ENCODE measurements around the gene SIGLEC11. TPM values are rescaled to one million over a fixed set of nuclear protein-coding genes. Genes with fewer than 3 reads are reported as not detected.
"Not testable (repeated sequence)": the region's sequence is repeated elsewhere in the genome, so short reads cannot be mapped to it uniquely, and the experiment has no call there.

The SIGLEC11 gene
- total RNA-seq, 1 donor from 2014 or later = not detected

DNA sequence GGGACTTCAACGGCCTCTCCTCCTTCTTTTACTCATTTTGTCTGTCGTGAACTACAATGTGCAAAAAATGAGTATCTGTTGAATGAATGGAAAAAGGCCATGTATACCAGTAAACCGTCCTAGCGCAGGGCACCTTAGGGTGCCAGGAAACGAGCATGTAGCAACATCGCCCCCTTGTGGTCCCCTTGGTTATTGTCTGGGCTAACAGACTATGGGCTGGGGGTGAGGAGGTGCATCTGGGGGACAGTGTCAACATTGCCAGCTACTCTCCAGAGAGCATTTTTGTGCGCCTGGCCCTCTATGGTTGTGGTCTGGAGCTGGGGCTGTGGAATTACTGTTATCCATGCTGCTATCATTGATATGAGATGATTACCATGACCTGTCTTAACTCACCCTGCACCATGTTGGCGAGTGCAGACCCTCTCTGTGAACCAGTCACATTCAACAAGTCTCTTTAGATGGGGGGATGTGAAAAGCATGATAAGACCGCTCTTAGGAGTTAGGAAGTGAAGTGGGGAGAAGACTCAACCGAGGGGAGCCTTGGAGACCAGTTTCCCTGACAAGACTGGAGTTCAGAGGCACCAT is 22.8 kb upstream of the SIGLEC11 start:
- no peak for DNase-seq (ENCODE audit: low read depth, low spot score)

DNA sequence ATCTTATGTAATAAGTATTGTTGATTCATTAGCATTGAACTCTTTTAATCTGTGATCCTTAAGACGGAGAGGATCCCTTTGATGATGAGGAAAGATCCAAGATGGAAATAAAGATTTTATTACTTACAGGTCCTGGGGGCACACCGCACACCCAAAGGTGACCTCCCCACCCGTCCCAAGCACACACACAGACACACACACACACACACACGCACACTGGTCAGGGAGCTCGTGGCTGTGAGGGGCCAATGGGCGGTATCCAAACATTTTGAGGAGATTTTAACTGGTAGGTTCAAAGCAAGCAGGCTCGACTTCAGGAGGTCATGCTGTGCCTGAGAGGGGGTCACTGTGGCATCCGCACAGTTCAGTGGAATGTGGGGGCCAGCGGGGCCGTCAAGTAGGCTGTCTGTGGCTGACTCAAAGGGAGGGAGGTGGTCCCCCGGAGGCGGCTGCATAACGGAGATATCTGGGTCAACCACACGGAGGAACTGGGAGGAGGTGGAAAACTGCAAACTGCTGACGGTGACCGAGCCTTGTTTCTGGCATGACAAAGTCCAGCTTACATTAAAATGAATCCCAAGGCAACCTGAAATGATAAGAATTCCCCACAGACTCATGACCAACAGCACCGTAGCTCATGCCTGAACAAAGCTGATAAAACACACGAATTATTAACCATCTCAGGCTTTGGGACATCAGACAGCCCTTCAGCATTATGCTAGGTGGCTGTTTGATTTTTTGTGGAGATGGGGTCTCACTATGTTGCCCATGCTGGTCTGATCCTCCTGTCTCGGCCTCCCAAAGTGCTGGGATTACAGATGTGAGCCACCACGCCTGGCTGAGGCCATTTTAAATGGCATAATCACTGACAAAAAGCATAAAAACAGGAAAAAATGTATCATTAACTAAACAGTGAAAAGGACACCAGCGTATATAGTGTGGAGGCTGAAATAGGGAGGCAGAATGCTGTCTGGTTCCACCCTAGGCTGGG is 20.9 kb upstream of the SIGLEC11 start:
- DNase-seq (ENCODE audit: low read depth, low spot score) = no peak

DNA sequence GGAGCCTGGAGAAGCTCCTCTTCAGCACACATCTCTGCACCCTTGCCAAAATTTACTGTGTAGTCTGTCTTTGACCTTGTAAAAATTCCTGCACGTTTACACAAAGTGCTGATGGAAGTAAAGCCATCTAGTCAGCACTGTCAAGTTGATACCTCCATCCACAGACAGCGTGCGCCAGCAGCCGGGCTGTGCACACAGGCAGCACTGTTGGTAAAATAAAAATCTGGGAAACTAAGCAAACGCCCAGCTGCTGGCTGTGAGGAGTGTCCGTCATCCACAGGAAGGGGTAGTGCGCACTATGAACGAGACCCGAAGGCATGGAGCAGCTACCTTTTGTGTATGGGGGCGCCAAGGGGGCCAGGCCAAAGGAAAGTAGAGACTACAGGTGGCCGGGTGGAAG is 17.4 kb upstream of the SIGLEC11 start:
- no peak for DNase-seq (ENCODE audit: low read depth, low spot score)

DNA sequence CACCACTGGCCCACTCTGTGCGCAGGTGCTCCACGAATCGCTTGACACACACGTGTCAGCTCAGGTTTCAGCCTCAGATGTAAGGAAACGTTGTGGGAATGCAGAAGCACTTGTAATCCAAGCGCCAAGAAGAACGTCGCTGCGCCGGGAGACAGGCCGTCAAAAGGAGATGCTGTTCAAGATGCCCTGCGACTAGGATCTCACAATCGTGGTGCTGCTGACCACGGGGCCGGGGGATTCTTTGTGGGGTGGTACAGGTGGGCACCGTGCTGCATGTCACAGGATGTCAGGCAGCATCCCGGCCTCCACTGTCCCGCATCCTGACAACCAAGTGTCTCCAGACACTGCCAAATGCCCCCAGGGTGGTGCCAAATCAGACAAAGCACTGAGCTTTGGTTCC is 16.9 kb upstream of the SIGLEC11 start:
- DNase-seq (ENCODE audit: low read depth, low spot score) = no peak

DNA sequence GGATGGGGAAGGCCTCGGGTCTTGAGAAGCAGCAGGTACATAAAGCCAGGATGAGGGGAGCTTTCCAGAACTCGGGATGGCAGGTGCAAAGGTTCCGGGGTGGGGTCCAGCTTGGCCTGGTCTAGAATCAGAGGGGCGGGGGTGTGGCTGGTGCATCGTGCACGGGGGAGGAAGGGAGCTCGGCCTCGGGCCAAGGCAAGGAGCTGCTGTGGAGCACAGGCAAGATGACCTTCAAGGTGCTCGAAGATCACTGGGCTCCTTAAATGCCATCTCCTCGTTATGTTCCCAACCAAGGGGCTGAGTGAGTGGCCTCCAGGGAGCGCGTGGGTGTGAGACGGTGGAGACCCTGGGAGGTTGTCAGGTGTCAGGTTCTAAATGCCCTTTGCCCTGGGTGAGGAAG is 16.1 kb upstream of the SIGLEC11 start:
- DNase-seq (ENCODE audit: low read depth, low spot score) = no peak

DNA sequence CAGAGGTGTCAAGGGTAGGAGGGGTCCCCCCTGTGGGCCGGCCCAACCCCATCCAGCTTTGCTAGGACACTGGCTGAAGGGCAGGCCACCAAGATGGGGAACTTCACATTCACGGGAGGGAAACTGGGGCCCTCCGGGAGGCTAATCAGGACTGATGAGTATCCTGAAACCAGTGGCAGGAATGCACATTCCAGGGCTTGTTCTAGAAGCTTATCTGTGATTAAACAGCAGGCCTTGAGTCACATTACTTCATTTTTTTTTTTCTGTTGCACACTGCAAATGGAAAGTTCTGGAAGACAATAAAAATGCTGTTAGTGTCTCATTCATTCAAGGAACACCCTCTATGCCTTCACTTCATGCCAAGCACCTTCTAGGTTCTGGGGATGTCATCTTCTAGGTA is 15.5 kb upstream of the SIGLEC11 start:
- no peak for DNase-seq (ENCODE audit: low read depth, low spot score)

DNA sequence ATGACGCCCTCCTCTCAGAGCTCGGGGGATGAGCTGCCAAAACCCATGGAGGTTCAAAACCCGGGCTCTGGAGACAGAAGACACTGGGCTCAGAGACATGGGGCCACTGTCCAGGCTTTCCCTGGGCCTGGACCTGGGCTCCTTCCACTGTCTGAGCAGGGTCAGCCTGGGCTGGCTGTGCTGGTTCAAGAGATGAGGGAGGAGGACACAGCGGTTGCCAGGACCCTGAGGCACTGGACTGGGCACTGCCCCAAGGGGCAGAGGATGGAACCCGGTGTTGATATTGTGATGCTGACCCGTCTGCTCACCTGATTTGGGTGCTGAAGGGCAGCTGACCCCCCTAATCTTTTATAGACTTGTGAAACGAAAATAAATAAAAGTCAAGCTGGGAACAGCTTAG is 14.1 kb upstream of the SIGLEC11 start:
- no peak for DNase-seq (ENCODE audit: low read depth, low spot score)

DNA sequence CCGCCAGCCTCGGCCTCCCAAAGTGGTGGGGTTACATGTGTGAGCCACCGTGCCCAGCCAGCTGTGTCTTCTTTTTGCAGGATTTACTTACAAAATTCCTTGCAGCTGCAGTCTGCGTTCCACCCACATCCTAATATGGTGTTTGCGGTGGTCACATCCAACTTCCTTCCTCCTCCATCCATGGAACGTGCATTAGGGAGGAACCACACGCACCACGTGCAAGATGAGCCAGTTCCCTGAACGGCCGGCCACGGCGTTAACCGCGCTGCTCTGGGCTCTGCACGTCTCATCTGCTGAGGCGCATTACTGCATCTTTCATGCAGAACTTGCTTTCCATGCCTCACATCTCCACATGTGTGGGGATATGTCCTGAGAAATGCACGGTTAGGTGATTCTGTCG is 13.0 kb upstream of the SIGLEC11 start:
- no peak for DNase-seq (ENCODE audit: low read depth, low spot score)

DNA sequence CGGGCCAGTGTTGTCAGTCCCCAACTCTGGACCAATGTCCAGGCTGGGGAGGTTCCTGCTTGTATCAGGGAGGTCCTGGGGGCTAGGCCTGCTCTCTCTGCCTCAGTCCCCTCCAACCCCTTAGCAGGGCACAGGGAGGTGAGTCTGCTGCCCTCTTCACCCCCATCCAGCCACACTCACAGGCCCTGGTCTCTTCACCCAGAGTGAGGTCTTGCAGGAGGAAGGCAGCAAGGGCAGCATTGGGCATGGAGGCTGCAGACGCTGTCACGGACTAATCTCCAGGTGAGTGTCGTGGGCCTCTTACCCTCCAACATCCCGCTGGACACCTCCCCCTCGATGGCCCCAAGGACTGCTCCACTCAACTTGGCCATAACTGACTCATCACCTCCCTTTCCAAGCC is 11.9 kb upstream of the SIGLEC11 start:
- no peak for DNase-seq (ENCODE audit: low read depth, low spot score)

DNA sequence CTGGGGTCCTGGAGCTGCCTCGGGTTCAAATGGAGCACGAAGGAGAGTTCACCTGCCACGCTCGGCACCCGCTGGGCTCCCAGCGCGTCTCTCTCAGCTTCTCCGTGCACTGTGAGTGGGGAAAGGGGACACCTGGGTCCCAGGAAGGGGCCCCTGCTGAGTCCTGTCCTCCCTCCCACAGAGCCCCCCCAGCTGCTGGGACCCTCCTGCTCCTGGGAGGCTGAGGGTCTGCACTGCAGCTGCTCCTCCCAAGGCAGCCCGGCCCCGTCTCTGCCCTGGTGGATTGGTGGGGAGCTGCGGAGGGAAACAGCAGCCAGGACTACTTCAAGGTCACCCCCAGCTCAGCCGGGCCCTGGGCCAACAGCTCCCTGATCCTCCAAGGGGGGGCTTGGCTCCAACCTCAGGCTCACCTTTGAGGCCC is 11.0 kb upstream of the SIGLEC11 start:
- no peak for DNase-seq (ENCODE audit: low read depth, low spot score)

DNA sequence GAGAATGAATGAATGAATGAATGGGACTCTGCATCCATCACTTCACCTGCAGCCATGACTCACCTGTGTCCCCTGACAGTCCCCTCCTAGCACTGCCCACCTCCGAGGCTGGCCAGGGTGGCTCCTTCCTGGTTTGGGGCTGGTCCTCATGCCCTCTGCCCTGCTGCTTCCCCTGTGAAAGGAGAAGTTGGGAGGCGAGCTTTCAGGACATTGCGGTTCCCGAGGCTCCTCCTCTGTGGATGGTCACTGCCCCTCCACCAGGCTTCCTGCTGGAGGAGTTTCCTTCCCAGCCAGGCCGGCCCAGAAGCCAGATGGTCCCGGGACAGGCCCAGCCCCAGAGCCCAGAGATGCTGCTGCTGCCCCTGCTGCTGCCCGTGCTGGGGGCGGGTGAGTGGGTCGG is 8.4 kb upstream of the SIGLEC11 start:
- DNase-seq (ENCODE audit: low read depth, low spot score) = not testable (repeated sequence)

DNA sequence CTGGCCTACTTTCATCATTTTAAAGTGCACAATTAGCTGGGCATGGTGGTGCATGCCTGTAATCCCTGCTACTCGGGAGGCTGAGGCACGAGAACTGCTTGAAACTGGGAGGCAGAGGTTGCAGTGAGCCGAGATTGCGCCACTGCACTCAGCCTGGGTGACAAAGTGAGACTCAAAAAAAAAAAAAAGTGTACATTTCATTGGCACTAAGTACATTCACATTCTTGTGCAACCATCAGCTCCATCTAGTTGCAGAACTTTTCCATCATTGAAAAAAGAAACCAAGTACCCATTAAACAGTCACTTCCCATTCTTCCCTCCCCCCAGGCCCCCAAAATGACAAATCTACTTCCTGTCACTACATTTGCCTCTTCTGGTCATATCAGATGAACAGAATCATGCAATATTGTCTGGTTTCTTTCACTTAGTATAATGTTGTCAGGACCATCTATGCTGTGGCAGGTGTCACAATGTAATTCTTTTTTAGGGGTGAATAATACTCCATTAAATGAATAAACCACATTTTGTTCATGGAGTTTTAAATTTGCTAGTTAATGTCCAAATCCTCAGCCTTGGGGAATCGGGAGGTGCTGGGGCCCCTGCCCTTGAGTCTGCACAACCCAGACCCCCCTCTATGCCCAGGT is 7.4 kb upstream of the SIGLEC11 start:
- DNase-seq (ENCODE audit: low read depth, low spot score) = no peak

DNA sequence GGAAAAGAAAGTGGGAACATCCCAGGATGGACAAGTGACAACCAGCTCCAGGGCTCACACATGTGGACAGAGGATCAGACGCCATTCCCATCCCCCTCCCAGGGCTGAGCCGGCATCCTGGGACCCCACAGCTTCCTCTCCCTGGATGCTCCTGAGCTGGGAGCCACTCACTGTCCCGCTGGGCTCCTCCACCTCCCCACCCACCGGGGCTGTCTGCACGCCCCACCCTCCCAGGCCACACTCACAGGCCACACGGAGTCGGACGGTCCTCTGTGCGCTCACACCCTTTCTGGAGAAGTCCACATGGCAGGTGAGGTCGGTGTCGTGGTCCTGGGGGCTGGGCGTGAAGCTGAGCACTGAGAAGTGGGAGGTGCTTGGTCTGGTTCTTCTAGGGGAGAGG is 1.1 kb downstream of the SIGLEC11 start:
- DNase-seq (ENCODE audit: low read depth, low spot score) = not testable (repeated sequence)

DNA sequence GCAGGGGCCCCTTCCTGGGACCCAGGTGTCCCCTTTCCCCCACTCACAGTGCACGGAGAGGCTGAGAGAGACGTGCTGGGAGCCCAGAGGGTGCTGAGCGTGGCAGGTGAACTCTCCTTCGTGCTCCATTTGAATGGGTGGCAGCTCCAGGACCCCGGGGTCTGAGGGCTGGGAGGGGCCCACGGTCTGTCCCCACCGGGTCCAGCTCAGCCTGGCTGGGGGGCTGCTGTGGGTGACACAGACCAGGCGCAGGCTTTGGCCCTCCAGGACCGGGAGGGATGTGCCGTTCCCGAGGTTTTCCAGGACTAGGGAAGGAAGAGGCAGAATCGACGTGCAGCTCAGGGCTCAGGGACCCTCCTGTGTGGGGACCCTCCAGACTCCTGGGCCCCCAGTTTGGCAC is 2.4 kb downstream of the SIGLEC11 start:
- DNase-seq (ENCODE audit: low read depth, low spot score) = not testable (repeated sequence)

DNA sequence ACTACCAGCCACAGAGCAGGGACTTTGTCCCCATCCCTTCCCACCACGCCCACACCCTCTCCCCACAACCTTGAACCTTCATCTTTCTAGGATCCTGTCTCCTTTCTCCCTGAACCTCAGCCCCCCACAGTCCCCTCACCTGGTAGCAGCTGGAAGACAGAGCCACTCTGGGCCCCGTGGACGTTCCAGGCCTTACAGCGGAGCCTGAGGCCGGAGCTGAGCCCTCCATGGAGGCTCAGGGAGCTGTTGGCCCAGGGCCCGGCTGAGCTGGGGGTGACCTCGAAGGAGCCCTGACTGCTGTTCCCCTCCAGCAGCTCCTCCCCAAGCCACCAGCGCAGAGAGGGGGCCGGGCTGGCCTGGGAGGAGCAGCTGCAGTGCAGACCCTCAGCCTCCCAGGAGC is 2.8 kb downstream of the SIGLEC11 start:
- DNase-seq (ENCODE audit: low read depth, low spot score) = not testable (repeated sequence)

DNA sequence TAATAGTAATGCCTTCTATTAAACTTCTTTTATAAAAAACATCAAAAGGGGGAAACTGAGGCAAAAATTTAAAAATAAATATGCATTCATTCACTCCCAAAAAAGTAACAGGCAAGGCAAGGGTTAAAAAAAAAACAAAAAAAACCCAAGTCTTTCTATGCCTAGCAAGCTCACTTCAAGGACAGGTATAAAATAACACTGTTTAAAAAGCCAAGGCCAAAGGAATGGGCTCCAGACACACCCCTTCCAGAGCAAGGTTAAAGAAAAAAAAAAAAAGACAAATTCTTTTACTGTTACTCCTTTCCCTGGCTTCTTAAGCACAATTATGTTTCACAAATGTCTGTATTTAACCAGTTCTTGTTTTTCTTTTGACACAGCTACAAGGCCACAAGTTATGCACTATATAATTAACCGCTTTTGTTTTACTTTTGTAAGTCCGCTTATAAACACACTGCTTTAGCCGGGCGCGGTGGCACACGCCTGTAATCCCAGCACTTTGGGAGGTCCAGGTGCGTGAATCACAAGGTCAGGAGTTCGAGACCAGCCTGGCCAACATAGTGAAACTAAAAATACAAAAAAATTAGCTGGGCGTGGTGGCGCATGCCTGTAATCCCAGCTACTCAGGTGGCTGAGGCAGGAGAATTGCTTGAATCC is 3.6 kb downstream of the SIGLEC11 start:
- no peak for DNase-seq (ENCODE audit: low read depth, low spot score)

DNA sequence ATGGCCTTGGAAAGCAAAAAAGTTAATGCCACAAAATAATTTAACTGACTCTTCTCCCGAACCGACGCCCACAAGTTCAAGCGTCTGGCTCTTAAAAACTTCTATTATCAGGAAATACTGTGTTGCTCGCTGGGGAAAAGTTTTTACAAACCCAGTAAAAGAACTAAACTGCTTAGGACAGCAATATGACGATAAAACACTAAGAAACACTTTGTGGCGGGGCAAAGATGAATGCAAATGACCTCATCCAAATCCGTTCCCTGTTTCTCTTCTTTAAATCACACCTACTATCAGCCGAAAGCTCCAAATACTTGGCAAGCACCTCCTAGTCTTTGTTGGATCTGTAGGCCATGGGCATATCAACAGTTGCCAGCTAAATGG is 4.9 kb downstream of the SIGLEC11 start:
- no peak for DNase-seq (ENCODE audit: low read depth, low spot score)

DNA sequence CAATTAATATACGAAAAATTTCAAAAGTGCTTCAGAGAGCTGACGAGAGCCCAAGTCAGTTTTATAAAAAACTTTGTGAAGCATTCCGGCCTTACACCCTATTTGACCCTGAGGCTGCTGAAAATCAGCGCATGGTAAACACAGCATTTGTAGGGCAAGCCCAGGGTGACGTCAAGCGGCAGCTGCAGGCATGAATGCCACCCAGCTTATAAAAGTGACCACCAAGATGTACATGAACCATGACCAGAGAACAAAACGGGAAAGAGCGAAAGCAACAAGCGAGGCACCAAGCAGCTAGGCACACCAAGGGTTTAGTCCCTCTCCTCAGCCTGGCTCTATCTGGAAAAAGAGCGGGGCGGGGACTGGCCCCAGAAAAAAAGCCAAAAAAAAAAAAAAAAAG is 6.0 kb downstream of the SIGLEC11 start:
- DNase-seq (ENCODE audit: low read depth, low spot score) = no peak

DNA sequence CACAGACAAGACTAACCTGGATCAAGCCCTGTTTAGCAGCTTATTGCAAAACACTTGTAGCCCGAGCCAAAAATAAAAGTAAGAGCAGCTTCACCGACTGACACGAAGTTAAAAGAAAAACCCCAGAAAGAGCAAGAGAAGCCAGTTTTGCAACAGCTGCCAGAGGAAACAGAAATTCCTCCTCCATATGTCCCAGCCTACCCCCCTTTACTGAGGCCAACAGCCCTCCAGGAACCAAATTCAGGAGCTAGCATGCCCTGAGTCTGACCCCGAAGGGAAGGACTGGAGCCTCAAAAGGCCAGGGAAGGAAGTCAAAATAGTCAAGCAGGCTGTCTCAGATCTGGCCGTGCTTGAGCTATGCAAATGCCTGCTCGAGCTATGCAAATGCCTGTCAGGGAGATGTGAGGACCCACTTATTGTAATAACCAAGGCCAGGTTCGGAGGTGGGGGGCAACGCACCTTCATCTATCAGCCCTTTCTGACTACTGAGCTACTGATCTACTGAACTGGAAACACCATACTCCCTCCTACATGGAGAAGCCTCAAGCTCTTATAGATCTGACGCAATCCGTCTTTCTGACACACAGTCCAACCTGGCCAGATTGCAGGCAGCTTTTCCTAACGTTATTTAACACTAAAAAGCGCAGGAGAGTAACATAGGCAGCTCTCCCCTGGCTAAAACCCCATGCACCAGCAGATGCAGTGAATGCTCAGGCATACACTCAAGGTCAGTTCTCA is 6.7 kb downstream of the SIGLEC11 start:
- no peak for DNase-seq (ENCODE audit: low read depth, low spot score)

DNA sequence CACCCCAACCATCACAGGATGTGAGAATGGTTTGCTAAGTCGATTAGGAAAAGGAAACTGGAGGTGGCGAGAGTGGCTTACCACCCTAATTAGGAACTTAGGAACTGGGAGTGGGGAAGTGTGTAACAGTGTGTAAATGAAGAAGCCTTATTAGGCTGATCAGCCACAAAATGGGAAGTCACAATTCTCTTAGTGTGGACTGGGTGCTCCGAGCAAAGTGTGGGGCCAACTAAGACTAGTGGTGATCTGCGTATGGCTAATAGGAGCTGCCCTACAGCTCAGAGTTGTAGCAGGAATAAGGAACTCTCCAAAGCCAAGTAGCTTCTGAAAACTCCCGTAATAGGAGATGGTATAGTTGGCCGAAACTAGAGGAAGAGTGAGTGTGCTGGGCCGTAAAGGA is 7.6 kb downstream of the SIGLEC11 start:
- DNase-seq (ENCODE audit: low read depth, low spot score) = no peak

DNA sequence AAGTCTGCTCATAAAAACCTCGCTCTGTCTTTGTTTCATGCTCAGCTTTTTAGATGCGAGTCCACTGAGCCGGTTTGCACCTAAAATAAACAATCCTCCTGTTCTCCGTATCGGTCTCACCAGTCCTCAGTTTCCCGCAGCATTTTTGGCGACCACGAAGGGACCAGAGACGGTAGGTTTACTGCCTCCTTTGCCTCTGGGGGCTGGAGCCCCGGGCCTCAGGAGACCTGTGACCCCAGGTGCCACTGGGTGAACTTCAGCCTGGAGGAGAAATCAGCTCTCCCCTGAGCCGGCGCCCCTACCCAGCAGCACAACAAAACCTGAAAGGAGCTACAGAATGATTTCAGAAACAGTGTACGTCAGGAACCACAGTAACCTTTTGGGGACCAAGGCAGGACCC is 8.1 kb downstream of the SIGLEC11 start:
- DNase-seq (ENCODE audit: low read depth, low spot score) = no peak
